ENCODE measurements around the gene SPATA19. TPM values are rescaled to one million over a fixed set of nuclear protein-coding genes. Genes with fewer than 3 reads are reported as not detected.

SPATA19 gene
- total and polyA plus RNA-seq, 4 donors: not detected

DNA sequence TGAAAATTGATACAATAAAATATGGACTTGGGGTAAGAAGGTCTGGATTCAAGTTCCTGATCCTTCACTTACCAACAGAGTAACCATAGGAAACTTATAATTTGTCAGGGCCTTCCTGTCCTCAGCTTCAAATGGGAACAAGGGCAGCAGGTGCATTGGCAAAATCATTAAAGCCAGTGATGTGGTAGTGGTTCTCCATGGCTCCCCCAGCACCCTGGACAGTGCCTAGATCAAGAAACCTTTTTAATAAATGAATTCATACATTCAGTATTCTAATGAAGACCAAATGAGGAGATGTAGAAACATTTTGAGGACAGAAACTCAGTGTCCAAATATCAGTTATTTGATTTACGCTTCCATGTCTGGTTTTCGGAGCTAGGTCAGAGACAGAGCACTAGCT lies 51.1 kb downstream of the SPATA19 start:
- H3K4me3 ChIP-seq (ENCODE audit: low read depth in 1 of 3, low read length in 3 of 3): no peak overlapping the region

More for the DNA sequence above, 51.1 kb downstream of the SPATA19 start:
- Histone ChIP-seq H3K4me1 (ENCODE audit: control insufficient read depth in 4 of 4, insufficient read depth in 4 of 4, low read length in 3 of 4) (no peaks in the 10 kb centered on the region), H3K36me3 (ENCODE audit: control insufficient read depth in 4 of 4, insufficient read depth in 3 of 4, low read depth in 1 of 4, low read length in 3 of 4) (no peaks in the 10 kb centered on the region), H3K27me3 (ENCODE audit: control insufficient read depth in 4 of 4, insufficient read depth in 4 of 4, low read length in 3 of 4) (peaks cover 0 to 8% (median 0%) of the 10 kb centered on the region in 4 donors), H3K9me3 (ENCODE audit: control insufficient read depth in 4 of 4, low read length in 3 of 4) (peaks cover 8 to 31% (median 16%) of the 10 kb centered on the region in 4 donors), H3K27ac (ENCODE audit: low read depth in 1 of 2, low read length in 2 of 2) (no peak overlapping the region), H3K9ac (ENCODE audit: low read depth in 1 of 2, low read length in 2 of 2) (no peak overlapping the region)
- WGBS: 87% methylated on average over 2 of the region's 2 CpGs
- TF ChIP-seq TAF1 (conservative IDR thresholded peaks at IDR 0.05) (no peak), HNF4A (conservative IDR thresholded peaks at IDR 0.05) (no peak), RXRA (IDR thresholded peaks at IDR 0.05) (no peak), FOXA2 (IDR thresholded peaks at IDR 0.05) (no peak), FOXA1 (IDR thresholded peaks at IDR 0.05) (no peak), JUND (IDR thresholded peaks at IDR 0.05) (no peak), EGR1 (IDR thresholded peaks at IDR 0.05; ENCODE audit: low read depth in 2 of 2) (no peak), NR2F2 (IDR thresholded peaks at IDR 0.05) (no peak), ZBTB33 (IDR thresholded peaks at IDR 0.05) (no peak), HNF4G (IDR thresholded peaks at IDR 0.05) (no peak), REST (IDR thresholded peaks at IDR 0.05) (no peak)
- TF ChIP-seq, protein P1, sequence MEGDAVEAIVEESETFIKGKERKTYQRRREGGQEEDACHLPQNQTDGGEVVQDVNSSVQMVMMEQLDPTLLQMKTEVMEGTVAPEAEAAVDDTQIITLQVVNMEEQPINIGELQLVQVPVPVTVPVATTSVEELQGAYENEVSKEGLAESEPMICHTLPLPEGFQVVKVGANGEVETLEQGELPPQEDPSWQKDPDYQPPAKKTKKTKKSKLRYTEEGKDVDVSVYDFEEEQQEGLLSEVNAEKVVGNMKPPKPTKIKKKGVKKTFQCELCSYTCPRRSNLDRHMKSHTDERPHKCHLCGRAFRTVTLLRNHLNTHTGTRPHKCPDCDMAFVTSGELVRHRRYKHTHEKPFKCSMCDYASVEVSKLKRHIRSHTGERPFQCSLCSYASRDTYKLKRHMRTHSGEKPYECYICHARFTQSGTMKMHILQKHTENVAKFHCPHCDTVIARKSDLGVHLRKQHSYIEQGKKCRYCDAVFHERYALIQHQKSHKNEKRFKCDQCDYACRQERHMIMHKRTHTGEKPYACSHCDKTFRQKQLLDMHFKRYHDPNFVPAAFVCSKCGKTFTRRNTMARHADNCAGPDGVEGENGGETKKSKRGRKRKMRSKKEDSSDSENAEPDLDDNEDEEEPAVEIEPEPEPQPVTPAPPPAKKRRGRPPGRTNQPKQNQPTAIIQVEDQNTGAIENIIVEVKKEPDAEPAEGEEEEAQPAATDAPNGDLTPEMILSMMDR (IDR thresholded peaks at IDR 0.05; ENCODE audit: low read depth, low read length, missing input control): no peak
- TF ChIP-seq, protein P2, sequence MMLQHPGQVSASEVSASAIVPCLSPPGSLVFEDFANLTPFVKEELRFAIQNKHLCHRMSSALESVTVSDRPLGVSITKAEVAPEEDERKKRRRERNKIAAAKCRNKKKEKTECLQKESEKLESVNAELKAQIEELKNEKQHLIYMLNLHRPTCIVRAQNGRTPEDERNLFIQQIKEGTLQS (IDR thresholded peaks at IDR 0.05): no peak
- no peak for DNase-seq (ENCODE audit: low spot score)

Measured in liver (tissue), 9 donors.